Measurements from ENCODE around the gene PTPN20. TPM values are rescaled to one million over a fixed set of nuclear protein-coding genes. Genes with fewer than 3 reads are reported as not detected.
"Not testable (repeated sequence)": the region's sequence is repeated elsewhere in the genome, so short reads cannot be mapped to it uniquely, and the experiment has no call there.

PTPN20 gene
- total and polyA plus RNA-seq, 2 of the 8 experiments (the other 6 are each of a cell fraction or from before 2014, with no cell fraction given) = not detected

DNA sequence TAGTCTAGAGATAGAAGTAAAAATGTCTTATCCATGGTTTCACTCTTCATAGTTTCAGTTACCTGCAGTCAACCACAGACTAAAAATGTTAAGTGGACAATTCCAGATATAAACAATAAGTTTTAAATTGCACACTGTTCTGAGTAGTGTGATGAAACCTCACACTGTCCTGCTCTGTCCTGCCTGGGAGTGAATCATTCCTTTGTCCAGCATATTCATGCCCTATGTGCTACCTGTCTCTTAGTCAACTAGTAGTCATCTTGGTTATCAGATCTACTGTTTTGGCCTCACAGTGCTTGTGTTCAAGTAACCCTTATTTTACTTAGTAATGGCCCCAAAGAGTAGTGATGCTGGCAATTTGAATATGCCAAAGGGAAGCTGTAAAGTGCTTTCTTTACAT lies 49.5 kb downstream of the PTPN20 start:
- H3K23me2 ChIP-seq (ENCODE audit: low read depth, low read length); H4K20me1 ChIP-seq (replicated peaks in 1 of 2; ENCODE audit: control insufficient read depth in 1 of 2, insufficient read depth in 2 of 2, low read length in 2 of 2); H3K36me3 ChIP-seq (ENCODE audit: control insufficient read depth in 2 of 4, insufficient read depth in 4 of 4, low read length in 3 of 4); H2BK12ac ChIP-seq (ENCODE audit: low read depth, low read length); H2BK20ac ChIP-seq (ENCODE audit: low read length); H3K27me3 ChIP-seq (replicated peaks in 1 of 4; ENCODE audit: control insufficient read depth in 3 of 4, extremely low read depth in 1 of 4, insufficient read depth in 3 of 4, low read length in 3 of 4); H3K4me2 ChIP-seq (ENCODE audit: insufficient read depth in 1 of 2, low read depth in 2 of 2, low read length in 2 of 2); H2AFZ ChIP-seq (ENCODE audit: low read length); H3K14ac ChIP-seq (ENCODE audit: insufficient read length); FAIRE-seq; DNase-seq (ENCODE audit: low read depth in 1 of 2, low spot score in 2 of 2); H3K79me1 ChIP-seq (ENCODE audit: low read depth, low read length); H2BK120ac ChIP-seq (replicated peaks; ENCODE audit: low read depth, low read length); H3K27ac ChIP-seq (ENCODE audit: low read depth, low read length); H2BK15ac ChIP-seq (ENCODE audit: low read length); H3K56ac ChIP-seq (replicated peaks; ENCODE audit: insufficient read length, low read depth, low read length); CTCF ChIA-PET (ENCODE audit: partially characterized antibody); H3K4me3 ChIP-seq (ENCODE audit: extremely low read depth in 1 of 4, insufficient read depth in 2 of 4, low read depth in 3 of 4, low read length in 4 of 4); H3K9ac ChIP-seq (replicated peaks in 1 of 4; ENCODE audit: extremely low read depth in 1 of 4, low read depth in 3 of 4, low read length in 3 of 4); H4K91ac ChIP-seq (replicated peaks; ENCODE audit: insufficient read length, low read length); H3K4me1 ChIP-seq (replicated peaks in 1 of 4; ENCODE audit: control insufficient read depth in 3 of 4, insufficient read depth in 4 of 4, low read length in 3 of 4); H3K9me3 ChIP-seq (ENCODE audit: insufficient read depth in 2 of 2, low read depth in 1 of 2, low read length in 1 of 2); H4K8ac ChIP-seq (ENCODE audit: extremely low read depth, insufficient read depth, low read length); H3K4ac ChIP-seq (replicated peaks; ENCODE audit: insufficient read length, low read depth, low read length); H2AK5ac ChIP-seq (ENCODE audit: low read depth, low read length); H4K5ac ChIP-seq (ENCODE audit: insufficient read length, low read depth, low read length); H3K79me2 ChIP-seq (ENCODE audit: control insufficient read depth in 1 of 2, insufficient read depth in 2 of 2, low read length in 2 of 2); H3K23ac ChIP-seq (ENCODE audit: insufficient read length); H2BK5ac ChIP-seq (ENCODE audit: low read depth, low read length); H3K18ac ChIP-seq (ENCODE audit: extremely low read depth, low read length); POLR2A ChIA-PET (ENCODE audit: partially characterized antibody): not testable (repeated sequence)

DNA sequence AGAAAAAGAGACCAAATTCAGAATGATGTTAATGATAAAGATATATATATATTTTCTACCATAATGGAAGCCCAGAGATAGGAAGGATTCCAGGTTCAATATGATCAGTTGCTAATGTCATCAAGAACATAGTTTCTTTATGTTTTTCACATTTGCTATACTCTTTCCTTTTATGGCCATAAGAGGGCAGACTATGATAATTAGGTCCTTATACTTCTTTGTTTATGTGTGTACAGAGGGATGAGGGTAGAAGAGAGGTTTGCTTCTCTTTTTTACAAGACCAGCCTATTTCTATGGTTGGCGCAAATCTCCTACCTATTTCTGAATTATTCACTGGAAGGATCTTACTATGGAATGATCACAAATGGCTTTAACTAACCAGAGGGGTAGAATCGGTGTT lies 52.1 kb downstream of the PTPN20 start:
- H3K18ac ChIP-seq (ENCODE audit: extremely low read depth, low read length); H3K27ac ChIP-seq (ENCODE audit: low read depth, low read length); H3K4me3 ChIP-seq (ENCODE audit: extremely low read depth in 1 of 4, insufficient read depth in 2 of 4, low read depth in 3 of 4, low read length in 4 of 4); H3K4me2 ChIP-seq (ENCODE audit: insufficient read depth in 1 of 2, low read depth in 2 of 2, low read length in 2 of 2); H2AFZ ChIP-seq (ENCODE audit: low read length); H3K9me3 ChIP-seq (ENCODE audit: insufficient read depth in 2 of 2, low read depth in 1 of 2, low read length in 1 of 2); H3K23me2 ChIP-seq (ENCODE audit: low read depth, low read length); H3K36me3 ChIP-seq (ENCODE audit: control insufficient read depth in 2 of 4, insufficient read depth in 4 of 4, low read length in 3 of 4); H3K4ac ChIP-seq (replicated peaks; ENCODE audit: insufficient read length, low read depth, low read length); H3K79me2 ChIP-seq (ENCODE audit: control insufficient read depth in 1 of 2, insufficient read depth in 2 of 2, low read length in 2 of 2); H3K14ac ChIP-seq (ENCODE audit: insufficient read length); POLR2A ChIA-PET (ENCODE audit: partially characterized antibody); H2BK120ac ChIP-seq (replicated peaks; ENCODE audit: low read depth, low read length); H2BK12ac ChIP-seq (ENCODE audit: low read depth, low read length); DNase-seq (ENCODE audit: low read depth in 1 of 2, low spot score in 2 of 2); H2BK20ac ChIP-seq (ENCODE audit: low read length); H4K8ac ChIP-seq (ENCODE audit: extremely low read depth, insufficient read depth, low read length); H2BK5ac ChIP-seq (ENCODE audit: low read depth, low read length); H3K56ac ChIP-seq (replicated peaks; ENCODE audit: insufficient read length, low read depth, low read length); H3K9ac ChIP-seq (replicated peaks in 1 of 4; ENCODE audit: extremely low read depth in 1 of 4, low read depth in 3 of 4, low read length in 3 of 4); H4K20me1 ChIP-seq (replicated peaks in 1 of 2; ENCODE audit: control insufficient read depth in 1 of 2, insufficient read depth in 2 of 2, low read length in 2 of 2); H4K5ac ChIP-seq (ENCODE audit: insufficient read length, low read depth, low read length); H3K23ac ChIP-seq (ENCODE audit: insufficient read length); CTCF ChIA-PET (ENCODE audit: partially characterized antibody); H3K27me3 ChIP-seq (replicated peaks in 1 of 4; ENCODE audit: control insufficient read depth in 3 of 4, extremely low read depth in 1 of 4, insufficient read depth in 3 of 4, low read length in 3 of 4); FAIRE-seq; H2AK5ac ChIP-seq (ENCODE audit: low read depth, low read length); H4K91ac ChIP-seq (replicated peaks; ENCODE audit: insufficient read length, low read length); H2BK15ac ChIP-seq (ENCODE audit: low read length); H3K4me1 ChIP-seq (replicated peaks in 1 of 4; ENCODE audit: control insufficient read depth in 3 of 4, insufficient read depth in 4 of 4, low read length in 3 of 4); H3K79me1 ChIP-seq (ENCODE audit: low read depth, low read length): not testable (repeated sequence)
- 100% methylated on average over 1 of the region's 2 CpGs; no CpG with 5 or more reads in 1 of the 2 experiments for WGBS, 2 experiments (ENCODE audit: extremely low coverage in 1 of 2, insufficient coverage in 1 of 2, insufficient read length in 1 of 2, insufficient replicate concordance in 2 of 2, low coverage in 1 of 2, low lambda C conversion rate in 2 of 2, missing lambda C conversion rate in 1 of 2)
